Adrenal gland (tissue), 12 donors: ENCODE data around the gene ZNF446. TPM values are rescaled to one million over a fixed set of nuclear protein-coding genes. Genes with fewer than 3 reads are reported as not detected.
A peak's percentile ranks its signal among the peaks of the same experiment; 100 is the strongest.
"Not testable (repeated sequence)": the region's sequence is repeated elsewhere in the genome, so short reads cannot be mapped to it uniquely, and the experiment has no call there.

ENCODE experiments used
- DNase-seq, 7 donors: peaks; one replicate each; pipeline ENCODE4 v3.0.0-alpha.2; 2019 to 2020
- H3K27ac ChIP-seq, 5 donors: fragments of 200-600 bp; sonication (generic) in 4 of 5; 1 replicate in 3 of 5; 2 replicates in 2 of 5; pipeline versions ENCODE4 v1.5.1 to v1.8.0; 2016 to 2020; ENCODE audit warnings: mild to moderate bottlenecking in 1 of 5
- H3K27me3 ChIP-seq: fragments of 200-600 bp; 2 replicates; pipeline ENCODE4 v1.8.0; 2021
- H3K36me3 ChIP-seq, 2 donors: fragments of 200-600 bp; replicated peaks in 1 of 2; 1 replicate in 1 of 2; 2 replicates in 1 of 2; pipeline versions ENCODE4 v1.5.1 to v1.8.0; 2018 to 2022
- H3K4me1 ChIP-seq, 2 donors: fragments of 200-600 bp; replicated peaks in 1 of 2; 1 replicate in 1 of 2; 2 replicates in 1 of 2; pipeline versions ENCODE4 v1.5.1 to v1.8.0; 2018 to 2021
- H3K4me3 ChIP-seq, 4 donors: fragments of 200-600 bp; sonication (generic) in 3 of 4; one replicate each; pipeline ENCODE4 v1.5.1; 2016 to 2018
- H3K9me3 ChIP-seq, 3 donors: fragments of 200-600 bp; sonication (generic) in 1 of 3; replicated peaks in 1 of 3; 1 replicate in 2 of 3; 2 replicates in 1 of 3; pipeline versions ENCODE4 v1.5.1 to v1.8.0; 2016 to 2021
- POLR2A ChIP-seq, 2 donors: fragments of 450-650 bp; IDR thresholded peaks; one replicate each; pipeline ENCODE4 v1.6.1; 2017; ENCODE audit warnings: antibody characterized with exemption in 2 of 2, mild to moderate bottlenecking in 2 of 2, moderate library complexity in 1 of 2
- WGBS, 4 donors: extraction: QIAGEN DNeasy Blood & Tissue Kit in 2 of 4; methylation state at CpG; one replicate each; pipeline versions ENCODE4 v1.1.5 to v1.1.7; 2013 to 2017; 5-methylcytosine and 5-hydroxymethylcytosine counted together
- intact Hi-C, 2 donors: fragments of 100-400 bp; cut with DNase I; formaldehyde crosslinking; loops; one replicate each; pipeline versions ENCODE4 v1.14.1 to v1.15.0; 2022 to 2023
- polyA plus RNA-seq, 3 donors: library from polyadenylated mRNA; stranded (reverse); fragments of 200-250 nt in 2 of 3; fragments of 350-450 nt in 1 of 3; fragmentation: Illumina TruSeq in 1 of 3; extraction: RNeasy Lipid Tissue Mini Kit (QIAGEN cat#74804) in 1 of 3; gene quantifications; one replicate each; pipeline ENCODE4 v1.2.3, GENCODE V29; 2013 to 2014
- total RNA-seq, 9 donors: library from RNA; depleted of rRNA in 4 of 9; stranded (reverse); fragments of >200 nt in 4 of 9; fragments of 120-200 nt in 1 of 9; fragmentation: NEBNext Ultra II Directional in 1 of 9; extraction: Animal tissue kit (Norgen Biotek cat#: 25700) in 1 of 9; gene quantifications; one replicate each; pipeline versions ENCODE4 v1.1.0 to v1.2.4, GENCODE V29; 2013 to 2023
- TF ChIP-seq, protein P1 (sequence below), 6 experiments: fragments of 450-650 bp in 4 of 6; fragments of 200-600 bp in 2 of 6; sonication (generic) in 1 of 6; IDR thresholded peaks; 1 replicate in 5 of 6; 2 replicates in 1 of 6; pipeline versions ENCODE4 v1.5.1 to v1.8.0; 2016 to 2021; ENCODE audit warnings: antibody characterized with exemption in 6 of 6, mild to moderate bottlenecking in 2 of 6, moderate library complexity in 1 of 6
- donor health status: healthy with polysubstance abuse.
- donor health status: Bipolar disorder and iron deficiency.
- donor health status: DM: yes; HTN: yes; CAD: no.
- donor health status: DM: no; HTN: no; CAD: no.
- donor health status: DM: no; HTN: no; CAD: no.
- donor health status: DM: yes; HTN: yes; CAD: no.

Gene ZNF446
- total and polyA plus RNA-seq, 12 donors = 2.7 to 30.8 (median 15.0) TPM

DNA sequence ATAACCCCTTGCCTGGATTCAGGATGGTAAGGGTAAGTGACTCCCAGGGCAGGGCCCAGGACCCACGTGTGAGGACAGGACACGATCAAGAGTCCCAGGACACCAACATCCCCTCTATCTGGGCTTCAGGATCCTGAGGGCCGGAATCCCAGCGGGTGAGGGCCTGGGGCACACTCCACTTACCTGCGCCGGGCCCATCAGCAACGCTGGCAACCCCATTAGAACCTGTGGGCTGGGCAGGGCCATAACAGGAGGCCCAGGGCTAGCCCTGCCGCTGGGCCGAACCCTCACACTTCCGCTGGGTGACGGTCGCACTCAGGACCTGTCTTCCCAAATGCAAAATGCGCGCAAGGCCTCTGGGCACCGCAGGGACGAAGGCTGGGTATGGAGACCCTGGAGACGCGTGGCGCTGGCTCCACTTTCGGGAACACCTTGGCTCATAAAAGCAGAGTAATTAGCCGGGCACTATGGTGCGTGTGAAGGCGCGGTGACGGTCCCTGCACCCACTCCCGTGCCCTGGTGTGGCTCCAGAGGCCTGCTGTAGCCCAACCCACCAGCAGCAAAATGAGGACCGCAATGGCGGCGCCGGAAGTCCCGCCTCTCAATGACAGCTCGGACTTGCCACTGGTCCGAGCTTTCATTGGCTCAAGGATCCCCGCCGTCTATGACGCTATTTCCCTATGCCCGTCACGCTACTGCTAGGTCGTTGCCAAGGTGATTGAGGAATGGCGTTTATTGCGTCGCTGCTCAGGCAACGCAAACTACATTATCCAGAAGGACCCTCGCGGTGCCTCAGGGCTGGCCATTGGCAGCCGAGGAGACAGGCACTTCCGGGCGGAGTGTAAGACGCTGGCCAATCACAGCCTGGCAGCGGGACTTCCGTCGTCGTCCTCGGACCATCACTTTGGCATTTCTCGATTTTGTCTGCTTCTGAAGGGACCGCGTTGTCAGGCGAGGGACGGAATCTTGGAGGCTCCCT lies 36.3 kb upstream of the ZNF446 start, which contains the start of gene ZNF132:
Gene ZNF132 (minus strand): TSS at position 578 of the 979 bp plus-strand sequence. CDS start 332 bp downstream, at position 246.
- Histone ChIP-seq H3K9me3 (peaks cover 0 to 24% (median 0%) of the 10 kb centered on the region in 3 donors), H3K27ac (peak within 1 kb of the TSS in 4 of 5 donors; percentile 11 to 89 (median 68)), H3K4me1 (peaks cover 7 to 15% of the 10 kb centered on the region in 2 donors), H3K36me3 (peaks cover 0 to 10% of the 10 kb centered on the region in 2 donors), H3K27me3 (no peaks in the 10 kb centered on the region), H3K4me3 (peak within 1 kb of the TSS; percentile 29 to 81 (median 48))
- intact Hi-C loops = no loop called here
- peak in 1 of 2 donors; percentile 22 for TF ChIP-seq POLR2A (IDR thresholded peaks at IDR 0.05)
- TF ChIP-seq, protein P1, sequence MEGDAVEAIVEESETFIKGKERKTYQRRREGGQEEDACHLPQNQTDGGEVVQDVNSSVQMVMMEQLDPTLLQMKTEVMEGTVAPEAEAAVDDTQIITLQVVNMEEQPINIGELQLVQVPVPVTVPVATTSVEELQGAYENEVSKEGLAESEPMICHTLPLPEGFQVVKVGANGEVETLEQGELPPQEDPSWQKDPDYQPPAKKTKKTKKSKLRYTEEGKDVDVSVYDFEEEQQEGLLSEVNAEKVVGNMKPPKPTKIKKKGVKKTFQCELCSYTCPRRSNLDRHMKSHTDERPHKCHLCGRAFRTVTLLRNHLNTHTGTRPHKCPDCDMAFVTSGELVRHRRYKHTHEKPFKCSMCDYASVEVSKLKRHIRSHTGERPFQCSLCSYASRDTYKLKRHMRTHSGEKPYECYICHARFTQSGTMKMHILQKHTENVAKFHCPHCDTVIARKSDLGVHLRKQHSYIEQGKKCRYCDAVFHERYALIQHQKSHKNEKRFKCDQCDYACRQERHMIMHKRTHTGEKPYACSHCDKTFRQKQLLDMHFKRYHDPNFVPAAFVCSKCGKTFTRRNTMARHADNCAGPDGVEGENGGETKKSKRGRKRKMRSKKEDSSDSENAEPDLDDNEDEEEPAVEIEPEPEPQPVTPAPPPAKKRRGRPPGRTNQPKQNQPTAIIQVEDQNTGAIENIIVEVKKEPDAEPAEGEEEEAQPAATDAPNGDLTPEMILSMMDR (IDR thresholded peaks at IDR 0.05) = peak in 1 of 6 experiments; percentile 6
- peak; percentile 95 to 100 (median 99) for DNase-seq
- WGBS, 4 donors = 0 to 8% (median 7%) methylated on average over 16 to 59 of the region's 59 CpGs

DNA sequence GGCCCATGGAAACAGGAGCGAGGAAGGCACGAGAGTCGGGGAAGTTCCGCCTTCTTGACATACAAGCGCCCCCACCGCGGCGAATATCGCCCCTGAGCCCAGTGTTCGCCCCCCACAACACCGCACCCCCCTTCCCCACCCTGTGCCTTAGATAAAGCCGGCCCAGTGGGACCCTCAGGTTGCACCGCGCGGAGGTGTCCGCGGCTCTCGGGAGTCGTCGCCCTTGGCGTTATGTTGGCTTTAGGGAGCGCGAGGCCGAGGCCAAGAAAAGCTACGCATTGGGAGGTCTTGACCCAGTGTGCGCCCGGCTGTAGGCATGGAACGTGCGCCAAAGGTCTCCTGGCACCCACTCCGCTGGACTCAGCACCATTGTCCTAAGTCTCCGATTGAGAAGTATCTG lies 35.6 kb upstream of the ZNF446 start:
- peaks cover 7 to 15% of the 10 kb centered on the region in 2 donors for H3K4me1 ChIP-seq
- no peaks in the 10 kb centered on the region for H3K27me3 ChIP-seq
- peaks cover 0 to 17% (median 0%) of the 10 kb centered on the region in 3 donors for H3K9me3 ChIP-seq
- peak overlapping the region in 2 of 4 donors; percentile 45 to 53 for H3K4me3 ChIP-seq
- intact Hi-C loops = no loop called here
- H3K27ac ChIP-seq = peak overlapping the region in 3 of 5 donors; percentile 31 to 89 (median 78)
- TF ChIP-seq, protein P1 (IDR thresholded peaks at IDR 0.05) = no peak
- no peak for TF ChIP-seq POLR2A (IDR thresholded peaks at IDR 0.05)
- peaks cover 0 to 6% of the 10 kb centered on the region in 2 donors for H3K36me3 ChIP-seq
- 12 to 34% (median 16%) methylated on average over 7 to 31 of the region's 31 CpGs for WGBS, 4 donors
- peak in 1 of 7 donors; percentile 8 for DNase-seq

DNA sequence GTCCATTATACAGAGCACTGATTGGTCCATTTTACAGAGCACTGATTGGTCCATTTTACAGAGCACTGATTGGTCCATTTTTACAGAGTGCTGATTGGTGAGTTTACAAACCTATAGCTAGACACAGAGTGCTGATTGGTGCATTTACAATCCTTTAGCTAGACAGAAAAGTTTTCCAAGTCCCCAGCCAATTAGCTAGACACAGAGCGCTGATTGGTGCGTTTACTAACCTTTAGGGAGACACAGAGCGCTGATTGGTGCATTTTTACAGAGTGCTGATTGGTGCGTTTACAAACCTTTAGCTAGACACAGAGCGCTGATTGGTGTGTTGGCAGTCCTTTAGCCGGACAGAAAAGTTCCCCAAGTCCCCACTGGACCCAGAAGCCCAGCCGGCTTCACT lies 33.2 kb upstream of the ZNF446 start:
- H3K36me3 ChIP-seq, intact Hi-C loops, H3K27me3 ChIP-seq, DNase-seq, H3K9me3 ChIP-seq, H3K4me3 ChIP-seq, H3K27ac ChIP-seq: not testable (repeated sequence)
- H3K4me1 ChIP-seq = peaks cover 7 to 15% of the 10 kb centered on the region in 2 donors
- WGBS, 4 donors = 85 to 86% (median 85%) methylated on average over 7 of the region's 7 CpGs

DNA sequence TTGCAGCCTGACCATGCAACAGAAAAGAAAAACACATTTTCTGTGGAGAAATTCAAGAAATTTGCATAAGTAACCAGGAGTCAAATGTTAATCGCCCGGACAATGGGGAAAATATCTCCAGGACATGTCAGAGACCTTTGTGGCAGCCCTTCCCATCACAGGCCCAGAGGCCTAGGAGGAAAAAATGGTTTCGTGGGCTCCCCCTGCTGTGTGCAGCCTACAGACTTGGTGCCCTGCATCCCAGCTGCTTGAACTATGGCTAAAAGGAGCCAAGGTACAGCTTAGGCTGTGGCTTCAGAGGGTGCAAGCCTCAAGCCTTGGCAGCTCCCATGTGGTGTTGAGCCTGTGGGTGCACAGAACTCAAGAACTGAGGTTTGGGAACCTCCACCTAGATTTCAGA lies 27.3 kb upstream of the ZNF446 start:
- H3K4me1 ChIP-seq, H3K36me3 ChIP-seq, H3K4me3 ChIP-seq, DNase-seq, H3K27me3 ChIP-seq, intact Hi-C loops, H3K9me3 ChIP-seq, H3K27ac ChIP-seq: not testable (repeated sequence)
- WGBS, 4 donors = 65 to 85% (median 72%) methylated on average over 3 of the region's 3 CpGs

DNA sequence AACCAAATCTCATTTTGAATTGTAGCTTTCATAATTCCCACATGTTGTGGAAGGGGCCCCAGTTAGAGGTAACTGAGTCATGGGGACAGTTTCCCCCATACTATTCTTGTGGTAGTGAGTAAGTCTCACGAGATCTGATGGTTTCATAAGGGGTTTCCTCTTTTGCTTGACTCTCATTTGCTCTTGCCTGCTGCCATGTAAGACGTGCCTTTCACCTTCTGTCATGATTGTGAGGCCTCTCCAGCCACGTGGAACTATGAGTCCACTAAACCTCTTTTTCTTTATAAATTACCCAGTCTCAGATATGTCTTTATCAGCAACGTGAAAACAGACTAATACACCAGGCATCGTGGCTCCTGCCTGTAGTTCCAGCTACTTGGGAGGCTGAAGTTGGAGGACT lies 26.2 kb upstream of the ZNF446 start:
- H3K36me3 ChIP-seq, intact Hi-C loops, H3K27me3 ChIP-seq, H3K27ac ChIP-seq, H3K4me3 ChIP-seq, H3K9me3 ChIP-seq, DNase-seq, H3K4me1 ChIP-seq: not testable (repeated sequence)
- 59 to 70% (median 59%) methylated on average over 5 of the region's 5 CpGs for WGBS, 4 donors
